Measurements from ENCODE around the gene FCHSD2. TPM values are rescaled to one million over a fixed set of nuclear protein-coding genes. Genes with fewer than 3 reads are reported as not detected.

Gene FCHSD2
- total and polyA plus RNA-seq, 2 of the 13 experiments (the other 11 are each of a cell fraction or from before 2014, with no cell fraction given), result 20.5 to 24.8 TPM

DNA sequence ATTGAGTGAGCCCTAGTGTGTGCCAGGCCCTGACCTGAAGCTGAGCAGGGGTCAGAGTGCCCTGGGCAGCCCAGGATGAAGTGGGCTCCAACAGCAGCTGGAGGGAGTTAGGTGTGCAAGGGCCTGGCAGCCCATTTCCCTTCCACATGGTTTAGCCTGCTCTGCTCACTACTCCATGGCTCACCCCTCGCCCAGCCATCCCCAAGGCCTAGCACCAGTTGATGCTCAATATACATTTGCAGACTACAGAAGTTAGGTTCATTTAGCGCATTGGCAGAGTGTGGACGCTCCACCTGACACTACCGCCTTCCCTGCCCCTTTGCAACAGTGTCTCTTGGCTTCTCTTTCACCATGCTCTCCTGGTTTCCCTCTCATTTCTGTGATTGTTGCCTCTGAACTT is 324.2 kb downstream of the FCHSD2 start (continued):
- no peak for TF ChIP-seq NFE2 (CRISPR knock-in tag; IDR thresholded peaks at IDR 0.05)

DNA sequence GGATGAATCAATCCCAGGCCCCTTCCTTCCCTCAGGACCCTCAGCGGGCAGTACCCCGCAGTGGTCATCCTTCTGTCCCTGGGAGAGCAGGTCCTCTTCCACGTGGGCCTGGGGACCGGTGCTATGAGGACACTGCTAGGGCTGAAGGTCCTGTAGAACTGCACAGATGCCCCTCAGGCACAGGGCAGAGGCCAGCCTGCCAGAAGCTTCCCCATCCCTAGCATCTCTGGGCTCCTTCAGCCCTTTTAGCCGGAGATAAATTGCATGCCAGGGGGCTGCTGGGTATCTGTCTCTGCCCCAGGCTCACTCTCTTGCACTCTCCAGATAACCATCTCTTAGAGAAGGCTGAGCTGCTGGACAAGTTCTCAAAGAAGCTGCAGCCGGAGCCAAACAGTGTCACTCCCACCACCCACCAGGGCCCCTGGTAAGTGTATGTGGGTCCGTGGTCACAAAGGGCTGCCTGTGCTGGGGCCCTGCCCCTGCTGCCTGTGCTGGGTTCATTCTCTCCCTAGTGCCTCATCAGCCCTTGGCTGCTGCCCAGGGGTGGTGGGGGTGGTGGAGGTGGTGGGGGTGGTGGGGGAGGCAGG is 325.6 kb downstream of the FCHSD2 start:
- 84% methylated on average over 5 of the region's 7 CpGs for WGBS (ENCODE audit: low lambda C conversion rate)
- CTCF ChIA-PET (ENCODE audit: low intra/inter-chr PET ratio, low total read pairs), result no interaction called here

More for the DNA sequence above, 325.6 kb downstream of the FCHSD2 start:
- no peak overlapping the region for H3K9ac ChIP-seq (ENCODE audit: insufficient read depth, low read depth, low read length)
- no peak overlapping the region for H2AFZ ChIP-seq (ENCODE audit: low read length)
- BruUV-seq (replicated peaks), result no TSS peak
- POLR2A ChIA-PET, result interaction anchor here (1.5 kb wide), 1 partner anchor 12 kb away, joined by 3 read pairs; no protein-coding TSS in a partner anchor
- intact Hi-C loops (cut with micrococcal nuclease; ENCODE audit: unreplicated experiment) (no loop called here), in situ Hi-C loops (cut with HindIII; ENCODE audit: extremely low pct_ligation_motif_present, low pct_unique_long_range_greater_than_20kb) (no loop called here)
- FAIRE-seq, result no peak
- H4K20me1 ChIP-seq (ENCODE audit: insufficient read depth, low read length), result no peaks in the 10 kb centered on the region
- no peak for ATAC-seq
- peaks cover 0 to 2% of the 10 kb centered on the region in 2 experiments; a peak in 2 of 5 replicates for H3K36me3 ChIP-seq (replicated peaks in 1 of 2; ENCODE audit: control insufficient read depth in 1 of 2, insufficient read depth in 2 of 2, low read length in 2 of 2)
- no peak overlapping the region for H3K4me2 ChIP-seq (ENCODE audit: low read depth, low read length)
- peaks cover 42% of the 10 kb centered on the region for H3K4me1 ChIP-seq (ENCODE audit: insufficient read depth, low read length)
- no peak overlapping the region for H3K27ac ChIP-seq (ENCODE audit: extremely low read length, insufficient read depth, low read length)
- no peaks in the 10 kb centered on the region; a peak in 1 of 5 replicates for H3K27me3 ChIP-seq (ENCODE audit: control insufficient read depth in 1 of 2, insufficient read depth in 2 of 2, low read length in 2 of 2)
- H3K79me2 ChIP-seq (ENCODE audit: insufficient read depth, low read length), result peaks cover 20% of the 10 kb centered on the region
- no peaks in the 10 kb centered on the region for H3K9me3 ChIP-seq (ENCODE audit: low read length)
- TF ChIP-seq PAF1 (CRISPR knock-in tag; IDR thresholded peaks at IDR 0.05) (no peak), PAX8 (CRISPR knock-in tag; IDR thresholded peaks at IDR 0.05; ENCODE audit: borderline replicate concordance) (no peak), ZNF207 (IDR thresholded peaks at IDR 0.05; ENCODE audit: borderline replicate concordance) (no peak), HNF1B (CRISPR knock-in tag; IDR thresholded peaks at IDR 0.05) (no peak)
- no peak for DNase-seq (ENCODE audit: low spot score)
- H3K4me3 ChIP-seq (replicated peaks in 1 of 3; ENCODE audit: insufficient read depth in 1 of 3, low read depth in 2 of 3, low read length in 3 of 3), result no peak overlapping the region
